OCI-LY7 (cell line): ENCODE results near the gene CR1L. TPM values are rescaled to one million over a fixed set of nuclear protein-coding genes. Genes with fewer than 3 reads are reported as not detected.
A peak's percentile ranks its signal among the peaks of the same experiment; 100 is the strongest.
"Not testable (repeated sequence)": the region's sequence is repeated elsewhere in the genome, so short reads cannot be mapped to it uniquely, and the experiment has no call there.

ENCODE experiments used
- BruUV-seq: library from RNA; stranded (reverse); fragments of 400-500 nt; replicated peaks from 2 replicates; lab custom pipeline; 2021; lab: Mats Ljungman, UMichigan
- CTCF ChIA-PET: fragments of 300-600 bp; sonication (Branson Sonifier 250); formaldehyde crosslinking; loops from one replicate; lab custom pipeline; 2022; ENCODE audit warnings: antibody characterized with exemption; ENCODE audit not compliant: unreplicated experiment; lab: Charles Lee
- POLR2A ChIA-PET: fragments of 300-600 bp; sonication (Branson Sonifier 250); formaldehyde crosslinking; loops from one replicate; lab custom pipeline; 2022; ENCODE audit warnings: antibody characterized with exemption; lab: Charles Lee
- DNase-seq: peaks from one replicate; pipeline ENCODE4 v3.0.0-alpha.2; 2015; ENCODE audit warnings: low spot score
- H2AFZ ChIP-seq: fragments of 200-600 bp; sonication (generic), shearing (Covaris generic); 2 replicates; pipeline ENCODE4 v1.6.1; 2014; ENCODE audit warnings: mild to moderate bottlenecking, antibody characterized with exemption, low read length, moderate library complexity
- H3K27ac ChIP-seq: fragments of 200-600 bp; sonication (generic); 2 replicates; pipeline ENCODE4 v1.5.1; 2014; ENCODE audit warnings: mixed run types, low read depth, mild to moderate bottlenecking, moderate library complexity, low read length, inconsistent platforms; ENCODE audit not compliant: poor library complexity, severe bottlenecking
- H3K36me3 ChIP-seq: fragments of 200-600 bp; sonication (generic); 2 replicates; pipeline ENCODE4 v1.6.1; 2014; ENCODE audit warnings: mild to moderate bottlenecking, antibody characterized with exemption, low read length, moderate library complexity, mixed read lengths; ENCODE audit not compliant: insufficient read depth
- H3K4me1 ChIP-seq: fragments of 200-600 bp; sonication (generic); 2 replicates; pipeline ENCODE4 v1.5.1; 2014; ENCODE audit warnings: mild to moderate bottlenecking, low read length; ENCODE audit not compliant: insufficient read depth, poor library complexity, severe bottlenecking
- H3K4me2 ChIP-seq: fragments of 200-600 bp; sonication (generic); 2 replicates; pipeline ENCODE4 v1.6.1; 2014; ENCODE audit warnings: mild to moderate bottlenecking, low read length
- H3K4me3 ChIP-seq: fragments of 200-600 bp; sonication (generic); 2 replicates; pipeline ENCODE4 v1.5.1; 2014; ENCODE audit warnings: mild to moderate bottlenecking, low read depth, low read length; ENCODE audit not compliant: poor library complexity, severe bottlenecking
- H3K79me2 ChIP-seq: fragments of 200-600 bp; sonication (generic); 2 replicates; pipeline ENCODE4 v1.6.1; 2016; ENCODE audit warnings: low read depth, mild to moderate bottlenecking, low read length, moderate library complexity, mixed read lengths; ENCODE audit not compliant: insufficient read depth
- H3K9me2 ChIP-seq: fragments of 200-600 bp; sonication (generic); 2 replicates; pipeline ENCODE4 v1.6.1; 2016; ENCODE audit warnings: mild to moderate bottlenecking, low read length, mixed read lengths; ENCODE audit not compliant: insufficient read depth
- H3K9me3 ChIP-seq: fragments of 200-600 bp; sonication (generic); 2 replicates; pipeline ENCODE4 v1.6.1; 2014; ENCODE audit warnings: mild to moderate bottlenecking, mixed run types, low read length, mixed read lengths
- H4K20me1 ChIP-seq: fragments of 200-600 bp; sonication (generic); 2 replicates; pipeline ENCODE4 v1.6.1; 2014; ENCODE audit warnings: mild to moderate bottlenecking, antibody characterized with exemption, low read length, moderate library complexity, mixed read lengths; ENCODE audit not compliant: insufficient read depth
- CTCF ChIP-seq: fragments of 200-600 bp; sonication (generic); conservative IDR thresholded peaks from 2 replicates; pipeline ENCODE4 v1.5.1; 2014; ENCODE audit warnings: mild to moderate bottlenecking, antibody characterized with exemption, low read length, moderate library complexity, mixed read lengths
- EZH2phosphoT487 ChIP-seq: fragments of 200-600 bp; sonication (generic); IDR thresholded peaks from 2 replicates; pipeline ENCODE4 v1.6.1; 2018; ENCODE audit warnings: low read depth, borderline replicate concordance, mild to moderate bottlenecking, mixed run types, antibody characterized with exemption, low read length, moderate library complexity, mixed read lengths
- intact Hi-C: fragments of 100-400 bp; cut with micrococcal nuclease; formaldehyde crosslinking; loops from one replicate; pipeline ENCODE4 v1.10.0; 2022; ENCODE audit not compliant: unreplicated experiment
- total RNA-seq, 2 experiments: library from RNA; depleted of rRNA in 1 of 2; stranded (reverse); fragments of >200 nt in 1 of 2; shearing (Covaris generic) in 1 of 2; gene quantifications; 2 replicates each; pipeline ENCODE4 v1.2.3, GENCODE V29; 2014 to 2022

The CR1L gene
- total RNA-seq, 2 experiments from 2014 or later: not detected

GRCh38 chr1:207672522-207673130 lies 27.7 kb downstream of the CR1L start:
- H3K4me3 ChIP-seq: no peak overlapping the region
- H3K4me2 ChIP-seq: no peak overlapping the region
- no peaks in the 10 kb centered on the region for H3K9me2 ChIP-seq
- H3K36me3 ChIP-seq: no peaks in the 10 kb centered on the region
- TF ChIP-seq EZH2phosphoT487: no peak
- TF ChIP-seq CTCF: peak; percentile 78
- no TSS peak for BruUV-seq
- POLR2A ChIA-PET: no interaction called here
- no peak overlapping the region for H3K27ac ChIP-seq
- H4K20me1 ChIP-seq: no peaks in the 10 kb centered on the region
- no peaks in the 10 kb centered on the region for H3K79me2 ChIP-seq
- CTCF ChIA-PET: no interaction called here
- intact Hi-C loops: no loop called here
- no peaks in the 10 kb centered on the region for H3K9me3 ChIP-seq
- peak; percentile 31 for DNase-seq
- peaks cover 12% of the 10 kb centered on the region for H3K4me1 ChIP-seq
- H2AFZ ChIP-seq: no peak overlapping the region

DNA sequence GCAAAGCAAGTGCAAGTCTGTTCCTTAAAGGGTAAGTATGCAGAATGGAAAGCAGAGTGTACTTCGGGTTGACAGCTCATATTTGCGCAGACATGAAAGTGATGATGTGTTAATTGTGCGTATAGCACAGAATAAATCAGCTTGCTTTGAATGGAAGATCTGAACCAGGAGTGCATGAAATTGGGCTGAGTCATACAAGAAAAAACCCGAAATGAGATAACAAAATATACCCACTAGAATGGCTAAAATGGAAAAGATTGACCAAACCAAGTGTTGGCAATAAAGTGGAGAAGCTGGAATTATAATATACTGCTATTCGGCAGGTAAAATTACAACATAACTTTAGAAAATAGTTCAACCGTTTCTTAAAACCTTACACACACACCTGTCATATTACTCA lies 28.5 kb downstream of the CR1L start:
- Histone ChIP-seq H3K36me3 (no peaks in the 10 kb centered on the region), H3K4me1 (peaks cover 12% of the 10 kb centered on the region), H3K4me3 (no peak overlapping the region), H3K4me2 (no peak overlapping the region), H2AFZ (no peak overlapping the region), H4K20me1 (no peaks in the 10 kb centered on the region), H3K79me2 (no peaks in the 10 kb centered on the region), H3K9me3 (no peaks in the 10 kb centered on the region), H3K27ac (no peak overlapping the region), H3K9me2 (no peaks in the 10 kb centered on the region)
- no peak for DNase-seq
- TF ChIP-seq EZH2phosphoT487: no peak
- TF ChIP-seq CTCF: no peak
- no TSS peak for BruUV-seq
- ChIA-PET POLR2A (no interaction called here), CTCF (no interaction called here)
- intact Hi-C loops: no loop called here

DNA sequence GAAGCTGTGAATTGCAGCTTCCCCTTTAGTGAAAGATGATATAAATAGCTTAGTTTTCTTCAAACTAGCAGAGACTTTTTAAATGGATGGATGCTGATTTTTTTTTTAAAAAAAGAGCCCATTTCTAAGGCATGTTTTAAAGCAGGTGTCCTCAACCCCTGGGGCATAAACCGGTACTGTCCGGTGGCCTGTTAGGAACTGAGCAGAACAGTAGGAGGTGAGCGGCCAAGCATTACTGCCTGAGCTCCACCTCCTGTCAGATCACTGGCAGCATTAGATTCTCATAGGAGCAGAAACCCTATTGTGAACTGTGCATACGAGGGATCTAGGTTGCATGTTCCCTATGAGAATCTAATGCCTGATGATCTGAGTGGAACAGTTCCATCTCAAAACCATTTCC lies 31.2 kb downstream of the CR1L start:
- H3K79me2 ChIP-seq: no peaks in the 10 kb centered on the region
- no peaks in the 10 kb centered on the region for H3K36me3 ChIP-seq
- no peak for DNase-seq
- POLR2A ChIA-PET: no interaction called here
- H3K9me2 ChIP-seq: no peaks in the 10 kb centered on the region
- no peak overlapping the region for H3K4me2 ChIP-seq
- no peak overlapping the region for H2AFZ ChIP-seq
- H4K20me1 ChIP-seq: no peaks in the 10 kb centered on the region
- no peak overlapping the region for H3K27ac ChIP-seq
- no peaks in the 10 kb centered on the region for H3K9me3 ChIP-seq
- no TSS peak for BruUV-seq
- H3K4me3 ChIP-seq: no peak overlapping the region
- intact Hi-C loops: no loop called here
- CTCF ChIA-PET: no interaction called here
- no peaks in the 10 kb centered on the region for H3K4me1 ChIP-seq
- TF ChIP-seq CTCF (no peak), EZH2phosphoT487 (no peak)

DNA sequence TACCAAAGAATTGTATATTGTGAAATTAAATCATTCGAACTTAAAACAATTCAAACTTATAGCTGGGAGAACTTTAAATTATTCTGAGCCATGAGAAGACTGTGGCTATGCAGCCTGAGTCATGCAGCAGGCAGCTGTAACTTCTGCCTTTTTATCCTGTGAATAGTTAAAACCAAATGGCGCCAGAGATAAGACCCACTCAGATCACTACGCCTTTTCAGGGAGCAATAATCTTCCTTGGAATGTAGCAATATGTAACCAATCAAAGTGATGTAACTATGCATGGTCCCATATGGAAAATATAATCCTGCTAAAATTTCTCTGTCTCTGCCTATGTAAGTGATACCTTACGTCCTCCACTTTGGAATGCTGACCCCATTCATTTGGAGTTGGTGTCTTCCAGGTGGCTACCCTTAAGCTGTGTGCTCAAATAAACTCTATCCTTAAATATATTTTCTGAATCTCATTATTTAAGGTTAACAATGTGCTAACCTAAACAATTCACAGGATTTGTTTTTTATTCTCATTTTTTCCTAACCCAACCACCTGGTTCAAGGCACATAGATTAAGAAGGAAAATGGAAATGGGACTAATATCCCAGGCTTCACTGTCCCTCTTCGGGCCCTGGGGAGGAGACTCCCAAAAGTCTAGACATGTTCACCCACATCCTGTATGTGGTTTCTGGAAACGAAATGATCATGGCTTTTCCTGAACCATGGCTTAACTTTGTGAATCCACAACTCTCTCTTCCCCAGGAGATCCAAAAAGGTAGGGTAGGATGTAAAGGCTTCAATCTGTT lies 35.9 kb downstream of the CR1L start:
- CTCF ChIA-PET, H3K27ac ChIP-seq: not testable (repeated sequence)

More for the DNA sequence above, 35.9 kb downstream of the CR1L start:
- POLR2A ChIA-PET, DNase-seq, H3K9me2 ChIP-seq, H3K36me3 ChIP-seq, H3K79me2 ChIP-seq, H3K4me2 ChIP-seq, BruUV-seq, H3K4me3 ChIP-seq, H3K9me3 ChIP-seq, intact Hi-C loops, H4K20me1 ChIP-seq, H3K4me1 ChIP-seq, H2AFZ ChIP-seq: not testable (repeated sequence)
